ENCODE results near the gene HEXIM1. TPM values are rescaled to one million over a fixed set of nuclear protein-coding genes. Genes with fewer than 3 reads are reported as not detected.

The HEXIM1 gene
- total RNA-seq, 4 donors from 2014 or later: 38.0 to 54.9 (median 42.6) TPM

DNA sequence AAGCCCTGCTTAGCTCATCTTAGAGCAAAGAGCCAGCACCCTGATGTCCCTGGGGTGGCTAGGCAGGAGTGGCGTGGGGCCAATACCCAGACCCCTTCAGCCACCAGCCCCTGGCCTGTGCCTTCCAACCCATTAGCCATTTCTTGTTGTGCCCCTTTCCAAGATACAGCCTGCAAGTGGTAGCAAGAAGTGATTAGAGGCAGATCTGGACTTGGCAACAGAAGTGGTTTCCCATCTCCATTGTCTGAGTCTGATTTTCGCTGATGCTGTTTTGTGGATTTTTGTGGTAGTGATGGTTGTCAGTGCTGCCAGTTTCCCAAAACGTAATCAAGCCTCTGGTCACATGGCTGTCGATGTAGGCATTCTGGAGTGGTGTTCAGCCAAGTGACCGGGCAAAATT, 41.7 kb upstream of the HEXIM1 start:
- Histone ChIP-seq H3K9me3 (no peaks in the 10 kb centered on the region), H3K27me3 (no peaks in the 10 kb centered on the region), H3K36me3 (peaks cover 0 to 41% (median 16%) of the 10 kb centered on the region in 4 donors), H3K27ac (no peak overlapping the region), H3K4me3 (no peak overlapping the region), H3K4me1 (peaks cover 0 to 14% (median 2%) of the 10 kb centered on the region in 4 donors)
- in situ Hi-C loops (cut with MboI; ENCODE audit: low pct_ligation_motif_present in 1 of 4, low pct_unique_long_range_greater_than_20kb in 1 of 4, low sequenced_read_pairs in 3 of 4): loop anchor here in 2 of 4 donors (10.0 kb wide), 2 partner anchors 182 to 192 kb away; partner anchors contain the start of gene GFAP (in 1 of the 2)
- DNase-seq: no peak
- intact Hi-C loops (cut with DNase I; ENCODE audit: low total_unique reads): loop anchor here (10.0 kb wide), 1 partner anchor 182 kb away; no protein-coding TSS in a partner anchor
- no peak for TF ChIP-seq POLR2AphosphoS5 (IDR thresholded peaks at IDR 0.05)
- WGBS, 2 donors (ENCODE audit: low coverage in 1 of 2): 88% methylated on average over 5 of the region's 5 CpGs; no CpG with 5 or more reads in 1 of the 2 donors

DNA sequence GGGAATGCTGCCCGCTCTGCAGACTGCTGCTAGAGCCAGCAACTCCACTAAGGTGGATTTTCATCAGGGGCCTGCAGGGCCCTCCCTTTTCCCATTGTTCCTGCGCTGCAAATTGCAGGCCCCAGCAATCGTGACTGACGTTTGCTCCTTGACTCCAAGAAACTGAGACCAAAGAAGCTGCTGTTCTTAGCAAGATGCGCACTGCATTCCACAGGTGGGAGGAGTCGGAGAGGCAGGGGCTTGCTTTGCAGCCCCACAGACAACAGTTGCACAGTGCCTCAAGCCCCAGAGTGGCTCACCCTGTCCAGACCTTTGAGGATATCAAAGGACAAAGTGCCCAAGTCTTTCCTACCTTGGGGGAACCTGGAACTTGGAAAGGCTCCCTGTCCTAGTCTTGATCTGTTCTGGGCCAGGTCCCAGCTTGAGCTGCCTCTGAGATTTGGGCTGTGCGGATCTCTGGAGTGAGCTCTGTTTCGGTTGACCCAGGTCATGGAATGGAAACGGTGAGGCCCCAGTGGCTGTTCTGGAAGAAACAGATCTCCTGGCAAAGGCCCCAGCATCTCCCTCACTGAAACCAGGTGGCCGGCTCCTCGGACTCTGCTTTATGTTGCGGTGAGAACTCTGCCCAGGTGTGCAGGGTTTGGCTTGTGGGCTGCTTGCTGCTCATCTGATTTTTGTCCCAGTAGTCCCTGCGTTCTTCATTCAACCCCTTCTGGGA, 40.8 kb upstream of the HEXIM1 start:
- no peak for DNase-seq
- in situ Hi-C loops (cut with MboI; ENCODE audit: low pct_ligation_motif_present in 1 of 4, low pct_unique_long_range_greater_than_20kb in 1 of 4, low sequenced_read_pairs in 3 of 4) (loop anchor here in 2 of 4 donors (10.0 kb wide), 2 partner anchors 183 to 193 kb away; partner anchors contain the start of gene GFAP (in 1 of the 2)), intact Hi-C loops (cut with DNase I; ENCODE audit: low total_unique reads) (loop anchor here (10.0 kb wide), 1 partner anchor 183 kb away; no protein-coding TSS in a partner anchor)
- Histone ChIP-seq H3K27ac (no peak overlapping the region), H3K27me3 (no peaks in the 10 kb centered on the region), H3K4me3 (no peak overlapping the region), H3K4me1 (peaks cover 0 to 18% (median 2%) of the 10 kb centered on the region in 4 donors), H3K36me3 (peaks cover 0 to 37% (median 16%) of the 10 kb centered on the region in 4 donors), H3K9me3 (no peaks in the 10 kb centered on the region)
- WGBS, 2 donors (ENCODE audit: low coverage in 1 of 2): 76 to 85% methylated on average over 3 to 13 of the region's 13 CpGs
- TF ChIP-seq POLR2A (IDR thresholded peaks at IDR 0.05) (no peak), POLR2AphosphoS5 (IDR thresholded peaks at IDR 0.05) (no peak), EP300 (IDR thresholded peaks at IDR 0.05; ENCODE audit: low read depth) (no peak)
- TF ChIP-seq, protein P1, sequence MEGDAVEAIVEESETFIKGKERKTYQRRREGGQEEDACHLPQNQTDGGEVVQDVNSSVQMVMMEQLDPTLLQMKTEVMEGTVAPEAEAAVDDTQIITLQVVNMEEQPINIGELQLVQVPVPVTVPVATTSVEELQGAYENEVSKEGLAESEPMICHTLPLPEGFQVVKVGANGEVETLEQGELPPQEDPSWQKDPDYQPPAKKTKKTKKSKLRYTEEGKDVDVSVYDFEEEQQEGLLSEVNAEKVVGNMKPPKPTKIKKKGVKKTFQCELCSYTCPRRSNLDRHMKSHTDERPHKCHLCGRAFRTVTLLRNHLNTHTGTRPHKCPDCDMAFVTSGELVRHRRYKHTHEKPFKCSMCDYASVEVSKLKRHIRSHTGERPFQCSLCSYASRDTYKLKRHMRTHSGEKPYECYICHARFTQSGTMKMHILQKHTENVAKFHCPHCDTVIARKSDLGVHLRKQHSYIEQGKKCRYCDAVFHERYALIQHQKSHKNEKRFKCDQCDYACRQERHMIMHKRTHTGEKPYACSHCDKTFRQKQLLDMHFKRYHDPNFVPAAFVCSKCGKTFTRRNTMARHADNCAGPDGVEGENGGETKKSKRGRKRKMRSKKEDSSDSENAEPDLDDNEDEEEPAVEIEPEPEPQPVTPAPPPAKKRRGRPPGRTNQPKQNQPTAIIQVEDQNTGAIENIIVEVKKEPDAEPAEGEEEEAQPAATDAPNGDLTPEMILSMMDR (IDR thresholded peaks at IDR 0.05): no peak

DNA sequence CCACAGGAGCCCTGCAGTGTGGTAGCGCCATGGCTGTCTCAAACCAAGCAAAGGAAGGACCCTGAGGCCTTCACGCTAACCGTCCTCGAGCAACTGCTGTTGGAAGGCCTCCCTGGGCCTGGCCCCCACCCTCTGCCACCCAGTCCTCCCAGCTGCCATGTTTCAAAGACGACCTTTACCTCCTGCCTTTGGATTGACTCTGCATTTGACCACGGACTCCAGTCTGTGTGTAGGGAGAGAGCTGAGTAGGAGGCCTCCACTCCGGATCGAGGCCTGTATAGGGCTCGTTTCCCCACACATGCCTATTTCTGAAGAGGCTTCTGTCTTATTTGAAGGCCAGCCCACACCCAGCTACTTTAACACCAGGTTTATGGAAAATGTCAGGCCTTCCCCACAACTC, 40.2 kb upstream of the HEXIM1 start:
- H3K4me3 ChIP-seq: no peak overlapping the region
- peaks cover 0 to 18% (median 2%) of the 10 kb centered on the region in 4 donors for H3K4me1 ChIP-seq
- H3K27ac ChIP-seq: peak overlapping the region in 1 of 4 donors; percentile 79
- H3K9me3 ChIP-seq: no peaks in the 10 kb centered on the region
- H3K27me3 ChIP-seq: no peaks in the 10 kb centered on the region
- intact Hi-C loops (cut with DNase I; ENCODE audit: low total_unique reads): loop anchor here (10.0 kb wide), 1 partner anchor 183 kb away; no protein-coding TSS in a partner anchor
- H3K36me3 ChIP-seq: peaks cover 0 to 31% (median 14%) of the 10 kb centered on the region in 4 donors
- DNase-seq: no peak
- 65% methylated on average over 9 of the region's 9 CpGs; no CpG with 5 or more reads in 1 of the 2 donors for WGBS, 2 donors (ENCODE audit: low coverage in 1 of 2)
- in situ Hi-C loops (cut with MboI; ENCODE audit: low pct_ligation_motif_present in 1 of 4, low pct_unique_long_range_greater_than_20kb in 1 of 4, low sequenced_read_pairs in 3 of 4): loop anchor here in 2 of 4 donors (10.0 kb wide), 2 partner anchors 183 to 193 kb away; partner anchors contain the start of gene GFAP (in 1 of the 2)
- TF ChIP-seq POLR2A (IDR thresholded peaks at IDR 0.05) (no peak), POLR2AphosphoS5 (IDR thresholded peaks at IDR 0.05) (peak in 1 of 3 donors; percentile 14)
- TF ChIP-seq, protein P1 (IDR thresholded peaks at IDR 0.05): no peak

DNA sequence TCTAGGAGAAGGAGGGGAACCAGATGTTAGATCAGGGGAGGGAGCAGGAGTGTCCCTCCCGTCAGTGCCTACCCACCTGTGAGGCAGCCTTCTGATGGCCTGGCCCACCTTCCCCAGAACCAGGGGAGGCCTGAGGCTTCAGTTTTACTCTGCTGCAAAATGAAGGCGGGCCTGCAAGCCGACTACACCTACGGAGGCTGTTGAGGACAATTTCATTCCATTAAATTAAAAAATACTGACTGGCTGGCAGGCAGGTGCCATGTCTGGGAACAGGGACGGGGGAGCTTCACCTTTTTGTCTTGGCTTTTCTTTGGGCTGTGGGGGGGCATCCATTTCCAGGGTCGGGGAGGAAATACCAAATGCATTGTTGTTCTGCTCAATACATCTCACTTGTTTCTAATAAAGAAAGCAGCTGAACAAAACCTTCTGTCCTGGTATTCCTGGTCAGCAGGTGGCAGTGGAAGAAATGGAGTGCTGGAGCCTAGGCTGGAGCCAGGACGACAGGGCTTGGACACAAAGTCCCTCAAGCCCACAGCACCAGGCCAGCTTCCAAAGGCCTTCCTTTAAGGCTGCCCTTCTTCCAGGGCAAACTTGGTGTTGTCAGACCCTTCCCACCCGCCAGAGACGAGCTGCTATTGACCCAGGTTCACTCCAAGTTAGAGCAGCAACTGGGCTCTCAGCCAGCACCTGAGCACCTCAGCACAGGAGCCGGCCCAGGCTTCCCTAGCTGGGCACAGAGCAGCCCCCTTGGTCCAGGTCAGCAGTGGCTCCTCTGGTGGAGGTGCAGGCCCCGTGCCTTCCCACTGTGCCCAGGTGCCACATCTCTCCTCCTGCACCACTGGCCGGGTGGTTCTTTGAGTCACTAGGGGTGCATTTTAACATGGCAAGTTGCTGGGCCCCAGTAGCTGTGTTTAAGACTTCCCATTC, 39.4 kb upstream of the HEXIM1 start:
- 63 to 73% methylated on average over 3 to 9 of the region's 12 CpGs for WGBS, 2 donors (ENCODE audit: low coverage in 1 of 2)
- H3K9me3 ChIP-seq: no peaks in the 10 kb centered on the region
- intact Hi-C loops (cut with DNase I; ENCODE audit: low total_unique reads): loop anchor here (10.0 kb wide), 1 partner anchor 184 kb away; no protein-coding TSS in a partner anchor
- peaks cover 0 to 18% (median 2%) of the 10 kb centered on the region in 4 donors for H3K4me1 ChIP-seq
- peak overlapping the region in 2 of 4 donors; percentile 69 to 79 for H3K27ac ChIP-seq
- no peaks in the 10 kb centered on the region for H3K27me3 ChIP-seq
- DNase-seq: peak; percentile 39
- H3K4me3 ChIP-seq: no peak overlapping the region
- in situ Hi-C loops (cut with MboI; ENCODE audit: low pct_ligation_motif_present in 1 of 4, low pct_unique_long_range_greater_than_20kb in 1 of 4, low sequenced_read_pairs in 3 of 4): loop anchor here in 2 of 4 donors (10.0 kb wide), 2 partner anchors 184 to 194 kb away; partner anchors contain the start of gene GFAP (in 1 of the 2)
- peaks cover 0 to 23% (median 9%) of the 10 kb centered on the region in 4 donors for H3K36me3 ChIP-seq
- TF ChIP-seq POLR2A (IDR thresholded peaks at IDR 0.05) (no peak), POLR2AphosphoS5 (IDR thresholded peaks at IDR 0.05) (no peak), EP300 (IDR thresholded peaks at IDR 0.05; ENCODE audit: low read depth) (no peak)
- TF ChIP-seq, protein P1 (IDR thresholded peaks at IDR 0.05): peak in 3 of 5 experiments; percentile 15 to 35 (median 17)

Measured in transverse colon (tissue), 4 donors.